ENCODE measurements around the gene PSEN2. TPM values are rescaled to one million over a fixed set of nuclear protein-coding genes. Genes with fewer than 3 reads are reported as not detected.
"Not testable (repeated sequence)": the region's sequence is repeated elsewhere in the genome, so short reads cannot be mapped to it uniquely, and the experiment has no call there.

Gene PSEN2
- total and polyA plus RNA-seq, 2 donors (not counting 1 experiment from before 2014, with no cell fraction given), result 15.8 to 26.0 TPM

DNA sequence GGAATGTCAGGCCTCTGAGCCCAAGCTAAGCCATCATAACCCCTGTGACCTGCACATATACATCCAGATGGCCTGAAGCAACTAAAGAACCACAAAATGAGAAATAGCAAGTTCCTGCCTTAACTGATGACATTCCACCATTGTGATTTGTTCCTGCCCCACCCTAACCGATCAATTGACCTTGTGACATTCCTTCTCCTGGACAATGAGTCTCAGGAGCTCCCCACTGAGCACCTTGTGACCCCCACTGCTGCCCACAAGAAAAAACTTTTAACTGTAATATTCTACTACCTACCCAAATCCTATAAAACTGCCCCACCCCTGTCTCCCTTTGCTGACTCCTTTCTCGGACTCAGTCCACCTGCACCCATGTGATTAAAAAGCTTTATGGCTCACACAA is 32.5 kb upstream of the PSEN2 start:
- H3K79me2 ChIP-seq (ENCODE audit: control insufficient read depth, insufficient read depth, low read length); H3K4me3 Mint-ChIP-seq; H3K27me3 Mint-ChIP-seq; H3K27me3 ChIP-seq (replicated peaks in 1 of 4; ENCODE audit: control extremely low read depth in 1 of 4, control insufficient read depth in 3 of 4, insufficient read depth in 4 of 4, low read length in 3 of 4); H3K4me1 ChIP-seq (ENCODE audit: control insufficient read depth in 2 of 2, insufficient read depth in 2 of 2, low read length in 2 of 2); H3K27ac Mint-ChIP-seq; H4K20me1 ChIP-seq (ENCODE audit: control insufficient read depth, insufficient read depth, low read length, poor library complexity, severe bottlenecking); H3K4me2 ChIP-seq (replicated peaks; ENCODE audit: low read depth, low read length, poor library complexity, severe bottlenecking); H3K4me3 ChIP-seq (ENCODE audit: control extremely low read depth in 1 of 5, extremely low read depth in 1 of 5, insufficient read depth in 1 of 5, low read depth in 2 of 5, low read length in 4 of 5); DNase-seq; ATAC-seq (ENCODE audit: low read depth); H2AFZ ChIP-seq (ENCODE audit: insufficient read depth, low read depth, low read length, poor library complexity, severe bottlenecking); H3K36me3 ChIP-seq (replicated peaks in 1 of 2; ENCODE audit: control extremely low read depth in 1 of 2, control insufficient read depth in 1 of 2, extremely low read depth in 1 of 2, insufficient read depth in 2 of 2, low read length in 1 of 2); H3K9ac ChIP-seq (ENCODE audit: low read length); H3K9me3 Mint-ChIP-seq (ENCODE audit: insufficient read depth); intact Hi-C loops (cut with micrococcal nuclease); H3K4me1 Mint-ChIP-seq; POLR2A ChIA-PET; H3K27ac ChIP-seq (ENCODE audit: low read length in 2 of 2): not testable (repeated sequence)
- H3K9me3 ChIP-seq (ENCODE audit: control extremely low read depth in 1 of 3, control insufficient read depth in 2 of 3, insufficient read depth in 1 of 3, low read length in 2 of 3), result peaks cover 0 to 14% (median 0%) of the 10 kb centered on the region in 3 donors
- CTCF ChIA-PET, result interaction anchor here (1.0 to 1.2 kb wide), 2 partner anchors 58 to 213 kb away, joined by 3 read pairs; no protein-coding TSS in a partner anchor
- 100% methylated on average over 1 of the region's 2 CpGs for WGBS (ENCODE audit: insufficient coverage)

DNA sequence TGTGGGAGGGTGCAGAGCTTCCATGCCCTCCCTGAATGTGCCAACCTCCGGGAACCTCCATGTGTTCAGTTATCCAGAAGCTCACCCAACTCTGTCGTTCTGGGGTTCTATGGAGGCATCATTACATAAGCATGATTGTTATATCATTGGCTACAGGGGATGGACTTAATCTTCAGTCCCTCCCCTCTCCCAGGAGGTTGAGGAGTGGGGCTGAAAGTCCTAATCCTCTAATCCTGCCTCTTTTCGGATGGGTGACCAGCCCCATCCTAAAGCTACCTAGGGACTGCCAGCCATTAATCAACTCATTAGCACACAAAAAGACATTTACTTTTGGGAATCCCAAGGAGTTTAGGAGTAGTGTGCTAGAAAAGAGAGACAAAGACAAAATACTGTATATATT is 32.0 kb upstream of the PSEN2 start:
- intact Hi-C loops (cut with micrococcal nuclease), result no loop called here
- Histone ChIP-seq H3K9me3 (ENCODE audit: control extremely low read depth in 1 of 3, control insufficient read depth in 2 of 3, insufficient read depth in 1 of 3, low read length in 2 of 3) (peaks cover 0 to 14% (median 0%) of the 10 kb centered on the region in 3 donors), H3K4me2 (replicated peaks; ENCODE audit: low read depth, low read length, poor library complexity, severe bottlenecking) (no peak overlapping the region), H3K27me3 (replicated peaks in 1 of 4; ENCODE audit: control extremely low read depth in 1 of 4, control insufficient read depth in 3 of 4, insufficient read depth in 4 of 4, low read length in 3 of 4) (no peaks in the 10 kb centered on the region), H3K4me3 (ENCODE audit: control extremely low read depth in 1 of 5, extremely low read depth in 1 of 5, insufficient read depth in 1 of 5, low read depth in 2 of 5, low read length in 4 of 5) (no peak overlapping the region), H3K9ac (ENCODE audit: low read length) (no peak overlapping the region), H4K20me1 (ENCODE audit: control insufficient read depth, insufficient read depth, low read length, poor library complexity, severe bottlenecking) (no peaks in the 10 kb centered on the region), H3K27ac (ENCODE audit: low read length in 2 of 2) (no peak overlapping the region), H3K36me3 (replicated peaks in 1 of 2; ENCODE audit: control extremely low read depth in 1 of 2, control insufficient read depth in 1 of 2, extremely low read depth in 1 of 2, insufficient read depth in 2 of 2, low read length in 1 of 2) (no peaks in the 10 kb centered on the region), H3K79me2 (ENCODE audit: control insufficient read depth, insufficient read depth, low read length) (no peaks in the 10 kb centered on the region), H3K4me1 (ENCODE audit: control insufficient read depth in 2 of 2, insufficient read depth in 2 of 2, low read length in 2 of 2) (no peaks in the 10 kb centered on the region), H2AFZ (ENCODE audit: insufficient read depth, low read depth, low read length, poor library complexity, severe bottlenecking) (no peak overlapping the region)
- ChIA-PET CTCF (interaction anchor here (1.2 to 1.4 kb wide), 2 partner anchors 12 to 214 kb away, joined by 3 read pairs; no protein-coding TSS in a partner anchor), POLR2A (no interaction called here)
- peaks cover 9% of the 10 kb centered on the region for H3K9me3 Mint-ChIP-seq (ENCODE audit: insufficient read depth)
- DNase-seq (no peak), ATAC-seq (ENCODE audit: low read depth) (no peak)
- no peak for TF ChIP-seq EZH2 (IDR thresholded peaks at IDR 0.05; ENCODE audit: borderline replicate concordance, insufficient read depth, low read depth, low read length, poor library complexity, severe bottlenecking)
- TF ChIP-seq, protein P1, sequence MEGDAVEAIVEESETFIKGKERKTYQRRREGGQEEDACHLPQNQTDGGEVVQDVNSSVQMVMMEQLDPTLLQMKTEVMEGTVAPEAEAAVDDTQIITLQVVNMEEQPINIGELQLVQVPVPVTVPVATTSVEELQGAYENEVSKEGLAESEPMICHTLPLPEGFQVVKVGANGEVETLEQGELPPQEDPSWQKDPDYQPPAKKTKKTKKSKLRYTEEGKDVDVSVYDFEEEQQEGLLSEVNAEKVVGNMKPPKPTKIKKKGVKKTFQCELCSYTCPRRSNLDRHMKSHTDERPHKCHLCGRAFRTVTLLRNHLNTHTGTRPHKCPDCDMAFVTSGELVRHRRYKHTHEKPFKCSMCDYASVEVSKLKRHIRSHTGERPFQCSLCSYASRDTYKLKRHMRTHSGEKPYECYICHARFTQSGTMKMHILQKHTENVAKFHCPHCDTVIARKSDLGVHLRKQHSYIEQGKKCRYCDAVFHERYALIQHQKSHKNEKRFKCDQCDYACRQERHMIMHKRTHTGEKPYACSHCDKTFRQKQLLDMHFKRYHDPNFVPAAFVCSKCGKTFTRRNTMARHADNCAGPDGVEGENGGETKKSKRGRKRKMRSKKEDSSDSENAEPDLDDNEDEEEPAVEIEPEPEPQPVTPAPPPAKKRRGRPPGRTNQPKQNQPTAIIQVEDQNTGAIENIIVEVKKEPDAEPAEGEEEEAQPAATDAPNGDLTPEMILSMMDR (IDR thresholded peaks at IDR 0.05), result no peak
- H3K27ac Mint-ChIP-seq, result no peak overlapping the region
- WGBS (ENCODE audit: insufficient coverage), result 100% methylated on average over 1 of the region's 3 CpGs
- H3K4me3 Mint-ChIP-seq, result no peak overlapping the region
- H3K4me1 Mint-ChIP-seq, result no peaks in the 10 kb centered on the region
- H3K27me3 Mint-ChIP-seq, result no peaks in the 10 kb centered on the region

Data from B cell (primary cell).